Keratinocyte (primary cell): Measurements from ENCODE around the gene AGO1. TPM values are rescaled to one million over a fixed set of nuclear protein-coding genes. Genes with fewer than 3 reads are reported as not detected.
"Not testable (repeated sequence)": the region's sequence is repeated elsewhere in the genome, so short reads cannot be mapped to it uniquely, and the experiment has no call there.

Experiments
- DNase-seq: peaks from one replicate; pipeline ENCODE4 v3.0.0-alpha.2; 2011; ENCODE audit warnings: low read depth, missing footprints, low spot score
- FAIRE-seq: peaks from 2 replicates; lab custom pipeline; 2011; peaks lifted over from hg19 to GRCh38; lab: Jason Lieb, UNC
- H2AFZ ChIP-seq: 2 replicates; pipeline ENCODE4 v1.6.0; 2012; ENCODE audit warnings: low read length, control low read depth, inconsistent platforms; ENCODE audit not compliant: control insufficient read depth
- H3K27ac ChIP-seq: 2 replicates; pipeline ENCODE4 v1.5.1; 2011; ENCODE audit warnings: low read length; ENCODE audit not compliant: control insufficient read depth, insufficient read depth
- H3K27me3 ChIP-seq: 3 replicates; pipeline ENCODE4 v1.6.0; 2011; ENCODE audit warnings: low read length; ENCODE audit not compliant: control insufficient read depth, insufficient read depth; ENCODE audit errors: extremely low read depth
- H3K36me3 ChIP-seq, 2 experiments: 2 replicates in 1 of 2; 3 replicates in 1 of 2; pipeline ENCODE4 v1.5.1; 2011; ENCODE audit warnings: low read length in 2 of 2, mild to moderate bottlenecking in 1 of 2; ENCODE audit not compliant: control insufficient read depth in 2 of 2, insufficient read depth in 2 of 2; ENCODE audit errors: extremely low read depth in 1 of 2
- H3K4me1 ChIP-seq: 3 replicates; pipeline ENCODE4 v1.5.1; 2011; ENCODE audit warnings: low read length; ENCODE audit not compliant: control insufficient read depth, insufficient read depth; ENCODE audit errors: extremely low read depth
- H3K4me2 ChIP-seq: 3 replicates; pipeline ENCODE4 v1.6.0; 2011; ENCODE audit warnings: low read depth, low read length; ENCODE audit not compliant: control insufficient read depth, insufficient read depth; ENCODE audit errors: extremely low read depth
- H3K4me3 ChIP-seq, 3 experiments: fragments of 200-600 bp in 1 of 3; sonication (generic) in 1 of 3; 2 replicates in 2 of 3; 3 replicates in 1 of 3; pipeline ENCODE4 v1.5.1; 2011 to 2016; ENCODE audit warnings: low read length in 3 of 3, mild to moderate bottlenecking in 3 of 3, control low read depth in 2 of 3, inconsistent platforms in 1 of 3, low read depth in 1 of 3, mixed read lengths in 1 of 3, mixed run types in 1 of 3, moderate library complexity in 1 of 3; ENCODE audit not compliant: control insufficient read depth in 2 of 3, insufficient read depth in 2 of 3; ENCODE audit errors: extremely low read depth in 1 of 3
- H3K79me2 ChIP-seq: 2 replicates; pipeline ENCODE4 v1.6.0; 2012; ENCODE audit warnings: low read length; ENCODE audit not compliant: control insufficient read depth, insufficient read depth
- H3K9ac ChIP-seq: 3 replicates; pipeline ENCODE4 v1.6.0; 2011; ENCODE audit warnings: low read length; ENCODE audit not compliant: control insufficient read depth, insufficient read depth; ENCODE audit errors: extremely low read depth
- H3K9me1 ChIP-seq: 3 replicates; pipeline ENCODE4 v1.6.0; 2011; ENCODE audit warnings: low read length; ENCODE audit not compliant: control insufficient read depth, insufficient read depth; ENCODE audit errors: extremely low read depth
- H3K9me3 ChIP-seq: 2 replicates; pipeline ENCODE4 v1.5.1; 2012; ENCODE audit warnings: low read depth, low read length; ENCODE audit not compliant: control insufficient read depth
- H4K20me1 ChIP-seq: 3 replicates; pipeline ENCODE4 v1.6.0; 2011; ENCODE audit warnings: low read length; ENCODE audit not compliant: control insufficient read depth, insufficient read depth; ENCODE audit errors: extremely low read depth
- EZH2 ChIP-seq: IDR thresholded peaks from one replicate; pipeline ENCODE4 v1.6.1; 2012; ENCODE audit warnings: inconsistent platforms, mild to moderate bottlenecking, low read length, moderate library complexity
- dilution Hi-C: fragments of 300-500 bp; cut with MboI; formaldehyde crosslinking; loops from one replicate; pipeline ENCODE4 v1.7.0; 2020; ENCODE audit warnings: low sequenced_read_pairs; ENCODE audit not compliant: extremely low pct_ligation_motif_present
- polyA plus RNA-seq, 5 experiments: library from polyadenylated mRNA; depleted of rRNA in 3 of 5; stranded (reverse) in 3 of 5; stranded (forward) in 1 of 5; unstranded in 1 of 5; fragments of >200 nt; gene quantifications; 1 replicate in 1 of 5; 2 replicates in 3 of 5; 3 replicates in 1 of 5; pipeline versions ENCODE4 v1.2.1 to v1.2.3, GENCODE V29; 2011 to 2012; ENCODE audit warnings: missing spikeins in 2 of 5, low read depth in 1 of 5, low replicate concordance in 1 of 5
- TF ChIP-seq, protein P1 (sequence below), 3 experiments: IDR thresholded peaks in 1 of 3; conservative IDR thresholded peaks in 1 of 3; optimal IDR thresholded peaks in 1 of 3; 2 replicates in 2 of 3; 3 replicates in 1 of 3; pipeline versions ENCODE3 to v1.5.1; 2011; ENCODE audit warnings: low read length in 3 of 3, mild to moderate bottlenecking in 3 of 3, moderate library complexity in 2 of 3, control low read depth in 1 of 3, inconsistent platforms in 1 of 3; ENCODE audit not compliant: insufficient read depth in 2 of 3; ENCODE audit errors: extremely low read depth in 1 of 3

AGO1 gene
- polyA plus RNA-seq, 1 donor (not counting 4 experiments of a cell fraction or from before 2014, with no cell fraction given) = 5.7 TPM

DNA sequence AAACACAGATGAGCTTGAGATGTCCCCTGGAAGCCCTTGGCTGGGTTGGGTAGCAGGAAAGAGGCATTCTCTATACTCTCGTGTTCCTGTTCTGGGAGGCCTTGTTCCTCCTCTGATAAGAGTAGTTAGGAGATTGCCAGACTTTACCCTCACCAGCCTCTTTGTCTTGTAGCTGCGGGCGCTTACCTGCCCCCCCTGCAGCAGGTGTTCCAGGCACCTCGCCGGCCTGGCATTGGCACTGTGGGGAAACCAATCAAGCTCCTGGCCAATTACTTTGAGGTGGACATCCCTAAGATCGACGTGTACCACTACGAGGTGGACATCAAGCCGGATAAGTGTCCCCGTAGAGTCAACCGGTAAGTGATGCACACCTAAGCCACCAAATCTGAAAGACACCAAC is 5.2 kb downstream of the AGO1 start:
- DNase-seq (no peak), FAIRE-seq (no peak)
- dilution Hi-C loops = no loop called here
- no peak overlapping the region for H3K27ac ChIP-seq
- peaks cover 7% of the 10 kb centered on the region for H3K79me2 ChIP-seq
- H3K9me3 ChIP-seq = no peaks in the 10 kb centered on the region
- H4K20me1 ChIP-seq = no peaks in the 10 kb centered on the region
- no peak overlapping the region for H3K4me3 ChIP-seq
- no peaks in the 10 kb centered on the region for H3K27me3 ChIP-seq
- TF ChIP-seq EZH2 = no peak
- TF ChIP-seq, protein P1, sequence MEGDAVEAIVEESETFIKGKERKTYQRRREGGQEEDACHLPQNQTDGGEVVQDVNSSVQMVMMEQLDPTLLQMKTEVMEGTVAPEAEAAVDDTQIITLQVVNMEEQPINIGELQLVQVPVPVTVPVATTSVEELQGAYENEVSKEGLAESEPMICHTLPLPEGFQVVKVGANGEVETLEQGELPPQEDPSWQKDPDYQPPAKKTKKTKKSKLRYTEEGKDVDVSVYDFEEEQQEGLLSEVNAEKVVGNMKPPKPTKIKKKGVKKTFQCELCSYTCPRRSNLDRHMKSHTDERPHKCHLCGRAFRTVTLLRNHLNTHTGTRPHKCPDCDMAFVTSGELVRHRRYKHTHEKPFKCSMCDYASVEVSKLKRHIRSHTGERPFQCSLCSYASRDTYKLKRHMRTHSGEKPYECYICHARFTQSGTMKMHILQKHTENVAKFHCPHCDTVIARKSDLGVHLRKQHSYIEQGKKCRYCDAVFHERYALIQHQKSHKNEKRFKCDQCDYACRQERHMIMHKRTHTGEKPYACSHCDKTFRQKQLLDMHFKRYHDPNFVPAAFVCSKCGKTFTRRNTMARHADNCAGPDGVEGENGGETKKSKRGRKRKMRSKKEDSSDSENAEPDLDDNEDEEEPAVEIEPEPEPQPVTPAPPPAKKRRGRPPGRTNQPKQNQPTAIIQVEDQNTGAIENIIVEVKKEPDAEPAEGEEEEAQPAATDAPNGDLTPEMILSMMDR (optimal IDR thresholded peaks at IDR 0.05 in 1 of 3, IDR thresholded peaks at IDR 0.05 in 1 of 3, conservative IDR thresholded peaks at IDR 0.05 in 1 of 3; ENCODE audit: extremely low read depth in 1 of 3, insufficient read depth in 2 of 3, low read length in 3 of 3) = no peak
- H3K9me1 ChIP-seq = peaks cover 3% of the 10 kb centered on the region
- H3K4me1 ChIP-seq = no peaks in the 10 kb centered on the region
- no peak overlapping the region for H2AFZ ChIP-seq
- H3K4me2 ChIP-seq = no peak overlapping the region
- no peak overlapping the region for H3K9ac ChIP-seq
- peaks cover 4 to 6% of the 10 kb centered on the region in 2 experiments for H3K36me3 ChIP-seq

- H3K27ac ChIP-seq, H2AFZ ChIP-seq, H3K36me3 ChIP-seq, H3K79me2 ChIP-seq, H3K9me1 ChIP-seq, DNase-seq, H3K27me3 ChIP-seq, H3K4me2 ChIP-seq, H3K9me3 ChIP-seq, H3K4me1 ChIP-seq, FAIRE-seq, dilution Hi-C loops, H4K20me1 ChIP-seq, H3K4me3 ChIP-seq, H3K9ac ChIP-seq: not testable (repeated sequence)
Measured at GRCh38 chr1:35888981-35889380, 6.0 kb downstream of the AGO1 start.
